ENCODE results near the gene PLEKHO2. TPM values are rescaled to one million over a fixed set of nuclear protein-coding genes. Genes with fewer than 3 reads are reported as not detected.

The PLEKHO2 gene
- total and polyA plus RNA-seq, 5 donors from 2014 or later: 15.6 to 33.4 (median 27.9) TPM

GRCh38 chr15:64912379-64913325 lies 70.9 kb downstream of the PLEKHO2 start:
- Histone ChIP-seq H3K4me1 (ENCODE audit: control insufficient read depth, insufficient read depth, low read length, poor library complexity, severe bottlenecking) (peaks cover 10% of the 10 kb centered on the region), H3K4me3 (ENCODE audit: low read depth, low read length) (no peak overlapping the region), H3K36me3 (ENCODE audit: control insufficient read depth, insufficient read depth, low read length) (no peaks in the 10 kb centered on the region), H3K27me3 (ENCODE audit: control insufficient read depth, insufficient read depth, low read length) (peaks cover 2% of the 10 kb centered on the region), H3K27ac (ENCODE audit: insufficient read depth, low read length, poor library complexity, severe bottlenecking) (no peak overlapping the region), H3K9me3 (ENCODE audit: control insufficient read depth in 2 of 2, low read length in 2 of 2) (no peaks in the 10 kb centered on the region)
- peaks cover 0 to 19% (median 12%) of the 10 kb centered on the region in 4 donors for H3K4me1 Mint-ChIP-seq
- H3K36me3 Mint-ChIP-seq: peaks cover 3% of the 10 kb centered on the region
- H3K27me3 Mint-ChIP-seq: peaks cover 10% of the 10 kb centered on the region
- DNase-seq (no peak), ATAC-seq (ENCODE audit: low read depth in 2 of 2) (no peak)
- H3K27ac Mint-ChIP-seq: no peak overlapping the region
- H3K9me3 Mint-ChIP-seq: no peaks in the 10 kb centered on the region
- peak overlapping the region in 3 of 4 donors; percentile 16 to 43 (median 32) for H3K4me3 Mint-ChIP-seq

GRCh38 chr15:64915518-64916227 lies 74.0 kb downstream of the PLEKHO2 start:
- no peak overlapping the region for H3K4me3 ChIP-seq (ENCODE audit: low read depth, low read length)
- H3K27me3 ChIP-seq (ENCODE audit: control insufficient read depth, insufficient read depth, low read length): peaks cover 2% of the 10 kb centered on the region
- peak overlapping the region in 1 of 3 donors; percentile 89 for H3K27ac Mint-ChIP-seq
- H3K4me1 ChIP-seq (ENCODE audit: control insufficient read depth, insufficient read depth, low read length, poor library complexity, severe bottlenecking): peaks cover 10% of the 10 kb centered on the region
- H3K36me3 ChIP-seq (ENCODE audit: control insufficient read depth, insufficient read depth, low read length): no peaks in the 10 kb centered on the region
- peak overlapping the region in 1 of 4 donors; percentile 70 for H3K4me3 Mint-ChIP-seq
- H3K27me3 Mint-ChIP-seq: peaks cover 7% of the 10 kb centered on the region
- ATAC-seq (ENCODE audit: low read depth in 2 of 2) (no peak), DNase-seq (no peak)
- H3K4me1 Mint-ChIP-seq: peaks cover 0 to 19% (median 8%) of the 10 kb centered on the region in 4 donors
- no peaks in the 10 kb centered on the region for H3K9me3 Mint-ChIP-seq
- no peaks in the 10 kb centered on the region for H3K9me3 ChIP-seq (ENCODE audit: control insufficient read depth in 2 of 2, low read length in 2 of 2)
- H3K27ac ChIP-seq (ENCODE audit: insufficient read depth, low read length, poor library complexity, severe bottlenecking): no peak overlapping the region
- H3K36me3 Mint-ChIP-seq: peaks cover 11% of the 10 kb centered on the region

GRCh38 chr15:64916365-64916764 lies 74.7 kb downstream of the PLEKHO2 start:
- H3K27ac Mint-ChIP-seq: no peak overlapping the region

GRCh38 chr15:64917211-64917610 lies 75.5 kb downstream of the PLEKHO2 start:
- no peak overlapping the region for H3K4me3 ChIP-seq (ENCODE audit: low read depth, low read length)
- Mint-ChIP-seq H3K27me3 (no peaks in the 10 kb centered on the region), H3K36me3 (peaks cover 8% of the 10 kb centered on the region), H3K4me1 (peaks cover 0 to 12% (median 1%) of the 10 kb centered on the region in 4 donors), H3K9me3 (no peaks in the 10 kb centered on the region), H3K27ac (no peak overlapping the region), H3K4me3 (no peak overlapping the region)
- no peaks in the 10 kb centered on the region for H3K36me3 ChIP-seq (ENCODE audit: control insufficient read depth, insufficient read depth, low read length)
- no peak overlapping the region for H3K27ac ChIP-seq (ENCODE audit: insufficient read depth, low read length, poor library complexity, severe bottlenecking)
- H3K4me1 ChIP-seq (ENCODE audit: control insufficient read depth, insufficient read depth, low read length, poor library complexity, severe bottlenecking): no peaks in the 10 kb centered on the region
- no peaks in the 10 kb centered on the region for H3K9me3 ChIP-seq (ENCODE audit: control insufficient read depth in 2 of 2, low read length in 2 of 2)
- no peaks in the 10 kb centered on the region for H3K27me3 ChIP-seq (ENCODE audit: control insufficient read depth, insufficient read depth, low read length)
- DNase-seq (no peak), ATAC-seq (ENCODE audit: low read depth in 2 of 2) (no peak)

More at GRCh38 chr15:64916365-64916764, 74.7 kb downstream of the PLEKHO2 start:
- peaks cover 7% of the 10 kb centered on the region for H3K4me1 ChIP-seq (ENCODE audit: control insufficient read depth, insufficient read depth, low read length, poor library complexity, severe bottlenecking)
- peaks cover under 1% of the 10 kb centered on the region for H3K27me3 Mint-ChIP-seq
- ATAC-seq (ENCODE audit: low read depth in 2 of 2) (no peak), DNase-seq (no peak)
- no peaks in the 10 kb centered on the region for H3K27me3 ChIP-seq (ENCODE audit: control insufficient read depth, insufficient read depth, low read length)
- H3K36me3 ChIP-seq (ENCODE audit: control insufficient read depth, insufficient read depth, low read length): no peaks in the 10 kb centered on the region
- peaks cover 8% of the 10 kb centered on the region for H3K36me3 Mint-ChIP-seq
- H3K4me1 Mint-ChIP-seq: peaks cover 0 to 15% (median 2%) of the 10 kb centered on the region in 4 donors
- H3K9me3 Mint-ChIP-seq: no peaks in the 10 kb centered on the region
- no peak overlapping the region for H3K4me3 Mint-ChIP-seq
- no peak overlapping the region for H3K27ac ChIP-seq (ENCODE audit: insufficient read depth, low read length, poor library complexity, severe bottlenecking)
- H3K4me3 ChIP-seq (ENCODE audit: low read depth, low read length): no peak overlapping the region
- no peaks in the 10 kb centered on the region for H3K9me3 ChIP-seq (ENCODE audit: control insufficient read depth in 2 of 2, low read length in 2 of 2)

Other genes with a start within 250 kb of the PLEKHO2 start
- gene RBPMS2, start 66.3 kb upstream of the PLEKHO2 start, total RNA-seq: 0.37 TPM
- gene RBPMS2, start 66.3 kb upstream of the PLEKHO2 start, polyA plus RNA-seq: not detected
- gene PIF1, start 16.3 kb upstream of the PLEKHO2 start, total RNA-seq: 0.37 TPM
- gene PIF1, start 16.3 kb upstream of the PLEKHO2 start, polyA plus RNA-seq: under 1 TPM in 3 of 4 donors, not detected in 1; 0.07 to 0.34 (median 0.24) TPM
- 12.4 TPM for gene ANKDD1A, start 70.0 kb downstream of the PLEKHO2 start, total RNA-seq
- gene ANKDD1A, start 70.0 kb downstream of the PLEKHO2 start, polyA plus RNA-seq: 1 to 10 TPM in 2 of 4 donors, under 1 TPM in 2; 0.35 to 5.4 (median 0.83) TPM
- gene SPG21, start 148.0 kb downstream of the PLEKHO2 start, total RNA-seq: 46.9 TPM
- gene SPG21, start 148.0 kb downstream of the PLEKHO2 start, polyA plus RNA-seq: 100 to 1,000 TPM; 126 to 146 (median 136) TPM
- gene MTFMT, start 187.7 kb downstream of the PLEKHO2 start, total RNA-seq: 6.1 TPM
- 10 to 100 TPM; 18.7 to 26.9 (median 19.9) TPM for gene MTFMT, start 187.7 kb downstream of the PLEKHO2 start, polyA plus RNA-seq
- not detected for gene SLC51B, start 203.5 kb downstream of the PLEKHO2 start, total RNA-seq
- not detected for gene SLC51B, start 203.5 kb downstream of the PLEKHO2 start, polyA plus RNA-seq
- gene RASL12, start 226.1 kb downstream of the PLEKHO2 start, total RNA-seq: not detected
- not detected for gene RASL12, start 226.1 kb downstream of the PLEKHO2 start, polyA plus RNA-seq
- not detected for gene KBTBD13, start 234.8 kb downstream of the PLEKHO2 start, total RNA-seq
- gene KBTBD13, start 234.8 kb downstream of the PLEKHO2 start, polyA plus RNA-seq: not detected